Measurements from ENCODE around the gene PDPN. TPM values are rescaled to one million over a fixed set of nuclear protein-coding genes. Genes with fewer than 3 reads are reported as not detected.

The PDPN gene
- total RNA-seq, 1 donor from 2014 or later: 59.2 TPM

GRCh38 chr1:13588946-13589796 is 5.5 kb downstream of the PDPN start:
- H4K20me1 ChIP-seq (ENCODE audit: insufficient read depth, low read length): no peaks in the 10 kb centered on the region
- H3K4me1 ChIP-seq (ENCODE audit: insufficient read depth, low read length): peaks cover 30% of the 10 kb centered on the region
- no peaks in the 10 kb centered on the region for H3K36me3 ChIP-seq (ENCODE audit: insufficient read depth, low read length)
- no peak overlapping the region for H3K9ac ChIP-seq (ENCODE audit: low read length)
- H3K79me2 ChIP-seq (ENCODE audit: insufficient read depth, low read length): peaks cover 14% of the 10 kb centered on the region
- Mint-ChIP-seq H3K4me3 (ENCODE audit: unreplicated experiment) (no peak overlapping the region), H3K27me3 (ENCODE audit: low read depth, unreplicated experiment) (no peaks in the 10 kb centered on the region), H3K36me3 (ENCODE audit: low read depth, unreplicated experiment) (peaks cover 6% of the 10 kb centered on the region), H3K27ac (ENCODE audit: unreplicated experiment) (no peak overlapping the region), H3K4me1 (ENCODE audit: low read depth, unreplicated experiment) (peaks cover 30% of the 10 kb centered on the region), H3K9me3 (ENCODE audit: unreplicated experiment) (peaks cover 2% of the 10 kb centered on the region)
- H3K4me3 ChIP-seq (ENCODE audit: insufficient read depth, low read depth, low read length): no peak overlapping the region
- no peak overlapping the region for H3K4me2 ChIP-seq (ENCODE audit: low read length)
- no peak for FAIRE-seq
- H3K27ac ChIP-seq (ENCODE audit: low read depth, low read length): no peak overlapping the region
- H3K9me3 ChIP-seq (ENCODE audit: insufficient read depth, low read depth, low read length): no peaks in the 10 kb centered on the region
- no peaks in the 10 kb centered on the region for H3K27me3 ChIP-seq (ENCODE audit: insufficient read depth, low read length)
- no peak for DNase-seq (ENCODE audit: low read depth)
- TF ChIP-seq CTCF (IDR thresholded peaks at IDR 0.05; ENCODE audit: insufficient read depth, low read depth, low read length): no peak
- TF ChIP-seq EZH2 (IDR thresholded peaks at IDR 0.05; ENCODE audit: insufficient read depth, low read length): no peak
- no peak overlapping the region for H2AFZ ChIP-seq (ENCODE audit: low read depth, low read length)

- no peaks in the 10 kb centered on the region for H3K27me3 ChIP-seq (ENCODE audit: insufficient read depth, low read length)
- H3K4me1 ChIP-seq (ENCODE audit: insufficient read depth, low read length): peaks cover 28% of the 10 kb centered on the region
- H3K4me3 ChIP-seq (ENCODE audit: insufficient read depth, low read depth, low read length): no peak overlapping the region
- no peak for TF ChIP-seq EZH2 (IDR thresholded peaks at IDR 0.05; ENCODE audit: insufficient read depth, low read length)
- TF ChIP-seq CTCF (IDR thresholded peaks at IDR 0.05; ENCODE audit: insufficient read depth, low read depth, low read length): no peak
- no peak overlapping the region for H3K9ac ChIP-seq (ENCODE audit: low read length)
- FAIRE-seq (no peak), DNase-seq (ENCODE audit: low read depth) (no peak)
- no peak overlapping the region for H3K4me2 ChIP-seq (ENCODE audit: low read length)
- H3K9me3 Mint-ChIP-seq (ENCODE audit: unreplicated experiment): peaks cover 3% of the 10 kb centered on the region
- H3K4me3 Mint-ChIP-seq (ENCODE audit: unreplicated experiment): no peak overlapping the region
- H3K9me3 ChIP-seq (ENCODE audit: insufficient read depth, low read depth, low read length): no peaks in the 10 kb centered on the region
- H3K27ac ChIP-seq (ENCODE audit: low read depth, low read length): no peak overlapping the region
- no peaks in the 10 kb centered on the region for H4K20me1 ChIP-seq (ENCODE audit: insufficient read depth, low read length)
- H3K36me3 Mint-ChIP-seq (ENCODE audit: low read depth, unreplicated experiment): peaks cover 6% of the 10 kb centered on the region
- peaks cover 14% of the 10 kb centered on the region for H3K79me2 ChIP-seq (ENCODE audit: insufficient read depth, low read length)
- no peak overlapping the region for H3K27ac Mint-ChIP-seq (ENCODE audit: unreplicated experiment)
- H2AFZ ChIP-seq (ENCODE audit: low read depth, low read length): no peak overlapping the region
- no peaks in the 10 kb centered on the region for H3K27me3 Mint-ChIP-seq (ENCODE audit: low read depth, unreplicated experiment)
- H3K4me1 Mint-ChIP-seq (ENCODE audit: low read depth, unreplicated experiment): peaks cover 27% of the 10 kb centered on the region
- no peaks in the 10 kb centered on the region for H3K36me3 ChIP-seq (ENCODE audit: insufficient read depth, low read length)
Measured at GRCh38 chr1:13590486-13590885, 6.9 kb downstream of the PDPN start.
